SK-N-SH (cell line): ENCODE measurements around the gene SEMA3A.

ENCODE experiments used
- CHD2 ChIP-seq: fragments of 150-350 bp; IDR thresholded peaks from 2 replicates; pipeline ENCODE4 v1.6.1; 2018; ENCODE audit warnings: low read length; ENCODE audit not compliant: partially characterized antibody
- EZH2phosphoT487 ChIP-seq: fragments of 200-600 bp; sonication (generic); IDR thresholded peaks from 2 replicates; pipeline ENCODE4 v1.6.1; 2017; ENCODE audit warnings: low read depth, mixed run types, mild to moderate bottlenecking, antibody characterized with exemption, moderate library complexity, borderline replicate concordance
- FOXM1 ChIP-seq: IDR thresholded peaks from 2 replicates; pipeline ENCODE4 v1.4.0; 2012; ENCODE audit warnings: low read depth, mild to moderate bottlenecking
- GABPA ChIP-seq: IDR thresholded peaks from 2 replicates; pipeline ENCODE4 v1.4.0; 2012; ENCODE audit warnings: low read depth, mild to moderate bottlenecking
- MEF2A ChIP-seq: IDR thresholded peaks from 2 replicates; pipeline ENCODE4 v1.4.0; 2012; ENCODE audit warnings: low read depth, borderline replicate concordance
- NRF1 ChIP-seq: IDR thresholded peaks from 2 replicates; pipeline ENCODE4 v1.6.1; 2012; ENCODE audit warnings: low read depth, mild to moderate bottlenecking, low read length
- RCOR1 ChIP-seq: fragments of 150-350 bp; IDR thresholded peaks from 2 replicates; pipeline ENCODE4 v1.6.1; 2017; ENCODE audit warnings: antibody characterized with exemption, low read length
- RXRA ChIP-seq: IDR thresholded peaks from 2 replicates; pipeline ENCODE4 v1.4.0; 2012; ENCODE audit warnings: low read depth, mild to moderate bottlenecking, borderline replicate concordance
- TAF1 ChIP-seq: IDR thresholded peaks from 2 replicates; pipeline ENCODE4 v1.6.1; 2012; ENCODE audit warnings: low read depth, mild to moderate bottlenecking, low read length, moderate library complexity, borderline replicate concordance
- TF ChIP-seq, protein P1 (sequence below): fragments of 200-600 bp; sonication (generic); IDR thresholded peaks from 2 replicates; pipeline ENCODE4 v1.6.1; 2017; ENCODE audit warnings: antibody characterized with exemption, mild to moderate bottlenecking, moderate library complexity
- TF ChIP-seq, protein P2 (sequence below): IDR thresholded peaks from 2 replicates; pipeline ENCODE4 v1.4.0; 2012; ENCODE audit warnings: low read depth
- TF ChIP-seq, protein P3 (sequence below): IDR thresholded peaks from 2 replicates; pipeline ENCODE4 v1.6.1; 2012; ENCODE audit warnings: mild to moderate bottlenecking, low read depth, low read length, moderate library complexity
- TF ChIP-seq, protein P4 (sequence below): IDR thresholded peaks from 2 replicates; pipeline ENCODE4; 2012

DNA sequence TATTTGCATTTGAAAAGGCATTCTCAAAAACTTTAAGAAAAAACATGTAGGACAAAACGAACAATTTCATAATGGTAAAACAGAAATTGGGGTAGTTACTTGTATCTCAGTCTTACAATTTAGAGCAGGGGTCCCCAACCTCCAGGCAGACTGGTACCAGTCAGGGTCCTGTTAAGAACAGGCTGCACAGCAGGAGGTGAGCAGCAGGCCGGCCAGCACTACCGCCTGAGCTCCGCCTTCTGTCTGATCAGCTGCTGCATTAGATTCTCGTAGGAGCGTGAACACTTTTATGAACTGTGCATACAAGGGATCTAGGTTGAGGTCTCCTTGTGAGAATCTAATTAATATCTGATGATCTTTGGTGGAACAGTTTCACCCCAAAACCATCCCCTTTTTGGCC, 77.3 kb downstream of the SEMA3A start:
- TF ChIP-seq GABPA (no peak), CHD2 (no peak), NRF1 (no peak), MEF2A (no peak), FOXM1 (no peak), RXRA (no peak), TAF1 (no peak), EZH2phosphoT487 (no peak), RCOR1 (no peak)
- TF ChIP-seq, protein P1, sequence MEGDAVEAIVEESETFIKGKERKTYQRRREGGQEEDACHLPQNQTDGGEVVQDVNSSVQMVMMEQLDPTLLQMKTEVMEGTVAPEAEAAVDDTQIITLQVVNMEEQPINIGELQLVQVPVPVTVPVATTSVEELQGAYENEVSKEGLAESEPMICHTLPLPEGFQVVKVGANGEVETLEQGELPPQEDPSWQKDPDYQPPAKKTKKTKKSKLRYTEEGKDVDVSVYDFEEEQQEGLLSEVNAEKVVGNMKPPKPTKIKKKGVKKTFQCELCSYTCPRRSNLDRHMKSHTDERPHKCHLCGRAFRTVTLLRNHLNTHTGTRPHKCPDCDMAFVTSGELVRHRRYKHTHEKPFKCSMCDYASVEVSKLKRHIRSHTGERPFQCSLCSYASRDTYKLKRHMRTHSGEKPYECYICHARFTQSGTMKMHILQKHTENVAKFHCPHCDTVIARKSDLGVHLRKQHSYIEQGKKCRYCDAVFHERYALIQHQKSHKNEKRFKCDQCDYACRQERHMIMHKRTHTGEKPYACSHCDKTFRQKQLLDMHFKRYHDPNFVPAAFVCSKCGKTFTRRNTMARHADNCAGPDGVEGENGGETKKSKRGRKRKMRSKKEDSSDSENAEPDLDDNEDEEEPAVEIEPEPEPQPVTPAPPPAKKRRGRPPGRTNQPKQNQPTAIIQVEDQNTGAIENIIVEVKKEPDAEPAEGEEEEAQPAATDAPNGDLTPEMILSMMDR = no peak
- TF ChIP-seq, protein P2, sequence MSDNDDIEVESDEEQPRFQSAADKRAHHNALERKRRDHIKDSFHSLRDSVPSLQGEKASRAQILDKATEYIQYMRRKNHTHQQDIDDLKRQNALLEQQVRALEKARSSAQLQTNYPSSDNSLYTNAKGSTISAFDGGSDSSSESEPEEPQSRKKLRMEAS = no peak
- TF ChIP-seq, protein P3, sequence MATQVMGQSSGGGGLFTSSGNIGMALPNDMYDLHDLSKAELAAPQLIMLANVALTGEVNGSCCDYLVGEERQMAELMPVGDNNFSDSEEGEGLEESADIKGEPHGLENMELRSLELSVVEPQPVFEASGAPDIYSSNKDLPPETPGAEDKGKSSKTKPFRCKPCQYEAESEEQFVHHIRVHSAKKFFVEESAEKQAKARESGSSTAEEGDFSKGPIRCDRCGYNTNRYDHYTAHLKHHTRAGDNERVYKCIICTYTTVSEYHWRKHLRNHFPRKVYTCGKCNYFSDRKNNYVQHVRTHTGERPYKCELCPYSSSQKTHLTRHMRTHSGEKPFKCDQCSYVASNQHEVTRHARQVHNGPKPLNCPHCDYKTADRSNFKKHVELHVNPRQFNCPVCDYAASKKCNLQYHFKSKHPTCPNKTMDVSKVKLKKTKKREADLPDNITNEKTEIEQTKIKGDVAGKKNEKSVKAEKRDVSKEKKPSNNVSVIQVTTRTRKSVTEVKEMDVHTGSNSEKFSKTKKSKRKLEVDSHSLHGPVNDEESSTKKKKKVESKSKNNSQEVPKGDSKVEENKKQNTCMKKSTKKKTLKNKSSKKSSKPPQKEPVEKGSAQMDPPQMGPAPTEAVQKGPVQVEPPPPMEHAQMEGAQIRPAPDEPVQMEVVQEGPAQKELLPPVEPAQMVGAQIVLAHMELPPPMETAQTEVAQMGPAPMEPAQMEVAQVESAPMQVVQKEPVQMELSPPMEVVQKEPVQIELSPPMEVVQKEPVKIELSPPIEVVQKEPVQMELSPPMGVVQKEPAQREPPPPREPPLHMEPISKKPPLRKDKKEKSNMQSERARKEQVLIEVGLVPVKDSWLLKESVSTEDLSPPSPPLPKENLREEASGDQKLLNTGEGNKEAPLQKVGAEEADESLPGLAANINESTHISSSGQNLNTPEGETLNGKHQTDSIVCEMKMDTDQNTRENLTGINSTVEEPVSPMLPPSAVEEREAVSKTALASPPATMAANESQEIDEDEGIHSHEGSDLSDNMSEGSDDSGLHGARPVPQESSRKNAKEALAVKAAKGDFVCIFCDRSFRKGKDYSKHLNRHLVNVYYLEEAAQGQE = no peak
- TF ChIP-seq, protein P4, sequence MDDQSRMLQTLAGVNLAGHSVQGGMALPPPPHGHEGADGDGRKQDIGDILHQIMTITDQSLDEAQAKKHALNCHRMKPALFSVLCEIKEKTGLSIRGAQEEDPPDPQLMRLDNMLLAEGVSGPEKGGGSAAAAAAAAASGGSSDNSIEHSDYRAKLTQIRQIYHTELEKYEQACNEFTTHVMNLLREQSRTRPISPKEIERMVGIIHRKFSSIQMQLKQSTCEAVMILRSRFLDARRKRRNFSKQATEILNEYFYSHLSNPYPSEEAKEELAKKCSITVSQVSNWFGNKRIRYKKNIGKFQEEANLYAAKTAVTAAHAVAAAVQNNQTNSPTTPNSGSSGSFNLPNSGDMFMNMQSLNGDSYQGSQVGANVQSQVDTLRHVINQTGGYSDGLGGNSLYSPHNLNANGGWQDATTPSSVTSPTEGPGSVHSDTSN = no peak
